Neuronal stem cell (in vitro differentiated cells): ENCODE data around the gene F8.

ENCODE experiments used
- DNase-seq: peaks from one replicate; pipeline ENCODE4 v3.0.0-alpha.2; 2013; ENCODE audit warnings: low spot score
- H2AFZ ChIP-seq: one replicate; pipeline ENCODE4 v1.6.1; 2013; ENCODE audit warnings: mild to moderate bottlenecking, low read length, inconsistent platforms
- H2AK5ac ChIP-seq: 2 replicates; pipeline ENCODE4 v1.6.1; 2013; ENCODE audit warnings: low read depth, mild to moderate bottlenecking, inconsistent platforms, low read length, moderate library complexity, mixed read lengths
- H2BK120ac ChIP-seq: 2 replicates; pipeline ENCODE4 v1.6.1; 2013; ENCODE audit warnings: low read depth, mild to moderate bottlenecking, inconsistent platforms, low read length, moderate library complexity, mixed read lengths
- H2BK12ac ChIP-seq: one replicate; pipeline ENCODE4 v1.6.1; 2013; ENCODE audit warnings: low read length, inconsistent platforms
- H2BK15ac ChIP-seq: 2 replicates; pipeline ENCODE4 v1.6.1; 2013; ENCODE audit warnings: mild to moderate bottlenecking, low read length, inconsistent platforms, mixed read lengths
- H2BK5ac ChIP-seq: one replicate; pipeline ENCODE4 v1.6.1; 2013; ENCODE audit warnings: inconsistent platforms, mild to moderate bottlenecking, low read length, moderate library complexity
- H3K14ac ChIP-seq: one replicate; pipeline ENCODE4 v1.6.1; 2013; ENCODE audit warnings: low read length, inconsistent platforms
- H3K18ac ChIP-seq: 2 replicates; pipeline ENCODE4 v1.6.1; 2013; ENCODE audit warnings: low read length, inconsistent platforms
- H3K23ac ChIP-seq: 2 replicates; pipeline ENCODE4 v1.6.1; 2013; ENCODE audit warnings: low read depth, mild to moderate bottlenecking, mixed read lengths, low read length, inconsistent platforms; ENCODE audit not compliant: poor library complexity
- H3K27ac ChIP-seq: replicated peaks from 3 replicates; pipeline ENCODE4 v1.5.1; 2013; ENCODE audit warnings: low read length, inconsistent platforms
- H3K27me3 ChIP-seq, 3 experiments: 2 replicates each; pipeline ENCODE4 v1.6.1; 2013; ENCODE audit warnings: low read length in 3 of 3, mild to moderate bottlenecking in 2 of 3, inconsistent platforms in 1 of 3, low read depth in 1 of 3, mixed read lengths in 1 of 3, moderate library complexity in 1 of 3; ENCODE audit not compliant: control insufficient read depth in 3 of 3, insufficient read depth in 3 of 3
- H3K36me3 ChIP-seq, 2 donors: replicated peaks in 1 of 2; 2 replicates each; pipeline ENCODE4 v1.6.1; 2013; ENCODE audit warnings: low read length in 2 of 2; ENCODE audit not compliant: control insufficient read depth in 2 of 2, insufficient read depth in 2 of 2
- H3K4ac ChIP-seq: 2 replicates; pipeline ENCODE4 v1.6.1; 2013; ENCODE audit warnings: inconsistent platforms, mild to moderate bottlenecking, low read length, moderate library complexity
- H3K4me1 ChIP-seq, 2 donors: 1 replicate in 1 of 2; 2 replicates in 1 of 2; pipeline ENCODE4 v1.6.1; 2013; ENCODE audit warnings: low read length in 2 of 2, low read depth in 1 of 2; ENCODE audit not compliant: control insufficient read depth in 2 of 2, insufficient read depth in 1 of 2
- H3K4me2 ChIP-seq: one replicate; pipeline ENCODE4 v1.6.1; 2013; ENCODE audit warnings: mild to moderate bottlenecking, low read length, inconsistent platforms; ENCODE audit not compliant: insufficient read depth, poor library complexity, severe bottlenecking
- H3K4me3 ChIP-seq, 2 donors: 2 replicates each; pipeline ENCODE4 v1.5.1; 2013; ENCODE audit warnings: low read length in 2 of 2, mild to moderate bottlenecking in 2 of 2, inconsistent platforms in 1 of 2, moderate library complexity in 1 of 2
- H3K79me1 ChIP-seq: one replicate; pipeline ENCODE4 v1.6.1; 2013; ENCODE audit warnings: low read depth, mild to moderate bottlenecking, inconsistent platforms, low read length, moderate library complexity
- H3K9ac ChIP-seq: one replicate; pipeline ENCODE4 v1.6.1; 2013; ENCODE audit warnings: mild to moderate bottlenecking, low read depth, low read length, inconsistent platforms; ENCODE audit not compliant: poor library complexity
- H3K9me3 ChIP-seq, 2 donors: replicated peaks in 1 of 2; 2 replicates each; pipeline versions ENCODE3 to v1.6.1; 2013; ENCODE audit warnings: low read length in 2 of 2, mild to moderate bottlenecking in 2 of 2, inconsistent platforms in 1 of 2, low read depth in 1 of 2, mixed read lengths in 1 of 2, moderate library complexity in 1 of 2; ENCODE audit not compliant: control insufficient read depth in 2 of 2, insufficient read depth in 1 of 2
- H4K8ac ChIP-seq: one replicate; pipeline ENCODE4 v1.6.1; 2013; ENCODE audit warnings: low read depth, mild to moderate bottlenecking, inconsistent platforms, low read length, moderate library complexity
- H4K91ac ChIP-seq: one replicate; pipeline ENCODE4 v1.6.1; 2013; ENCODE audit warnings: low read length, low read depth, mild to moderate bottlenecking, inconsistent platforms; ENCODE audit not compliant: poor library complexity
- WGBS, 2 donors: extraction: QIAGEN DNeasy Blood & Tissue Kit; methylation state at CpG; one replicate each; pipeline ENCODE4 v1.1.7; 2013; ENCODE audit warnings: missing lambda C conversion rate in 2 of 2, mixed read lengths in 1 of 2; ENCODE audit not compliant: insufficient read length in 2 of 2, insufficient replicate concordance in 1 of 2; ENCODE audit errors: extremely low coverage in 2 of 2; 5-methylcytosine and 5-hydroxymethylcytosine counted together

F8 gene

DNA sequence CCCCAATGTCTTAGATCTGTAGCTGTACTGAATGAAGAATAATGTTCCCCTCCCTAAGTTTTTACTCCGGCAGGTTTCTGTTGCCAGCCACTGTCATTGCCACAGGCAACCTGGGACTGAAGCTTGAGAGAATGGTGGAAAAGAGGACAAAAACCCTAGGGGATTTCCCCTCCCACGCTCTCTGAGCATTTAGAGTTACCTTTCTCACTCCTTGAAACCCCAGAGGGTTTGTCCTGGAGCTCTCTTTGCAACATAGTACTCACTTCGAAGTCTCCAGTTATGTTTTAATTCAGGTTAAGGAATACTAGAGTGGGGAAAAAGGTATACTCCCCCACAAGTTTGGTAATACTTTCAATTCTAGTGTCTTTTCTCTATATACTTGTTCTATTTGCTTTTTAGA lies 31.5 kb downstream of the F8 start:
- H2BK120ac ChIP-seq = no peak overlapping the region
- H2BK15ac ChIP-seq = no peak overlapping the region
- H3K27me3 ChIP-seq = no peaks in the 10 kb centered on the region
- no peak overlapping the region for H2BK12ac ChIP-seq
- no peak overlapping the region for H4K91ac ChIP-seq
- H3K14ac ChIP-seq = no peak overlapping the region
- WGBS, 2 donors = no CpG with 5 or more reads among the region's 3 CpGs
- no peak overlapping the region for H3K9ac ChIP-seq
- H3K4me3 ChIP-seq = no peak overlapping the region
- H3K23ac ChIP-seq = no peak overlapping the region
- no peaks in the 10 kb centered on the region for H3K36me3 ChIP-seq
- no peak overlapping the region for H2AFZ ChIP-seq
- no peak overlapping the region for H3K18ac ChIP-seq
- H3K27ac ChIP-seq = no peak overlapping the region
- no peaks in the 10 kb centered on the region for H3K9me3 ChIP-seq
- H4K8ac ChIP-seq = no peak overlapping the region
- H3K4me1 ChIP-seq = no peaks in the 10 kb centered on the region
- no peaks in the 10 kb centered on the region for H3K79me1 ChIP-seq
- no peak overlapping the region for H3K4ac ChIP-seq
- no peak overlapping the region for H3K4me2 ChIP-seq
- no peak overlapping the region for H2AK5ac ChIP-seq
- no peak overlapping the region for H2BK5ac ChIP-seq
- no peak for DNase-seq

DNA sequence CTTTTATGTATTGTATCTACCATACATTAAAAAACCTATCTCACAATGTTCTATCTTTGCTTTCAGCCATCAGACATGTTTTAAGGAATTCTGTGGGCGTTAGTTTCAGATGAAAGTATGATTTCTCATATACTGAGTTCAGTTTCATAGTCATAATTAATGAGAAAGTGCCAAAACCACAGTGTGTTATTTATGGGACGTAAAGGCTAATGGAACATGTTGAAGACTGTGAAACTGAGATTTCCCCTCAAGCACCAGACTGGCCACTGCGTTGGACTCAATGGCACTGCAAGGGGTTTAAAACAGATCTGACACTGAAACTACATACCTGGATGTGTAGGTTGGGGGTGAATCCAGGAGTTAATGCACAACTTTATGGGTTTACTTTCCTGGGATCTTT lies 32.0 kb downstream of the F8 start:
- no peak overlapping the region for H2BK15ac ChIP-seq
- H3K27me3 ChIP-seq = no peaks in the 10 kb centered on the region
- no CpG with 5 or more reads among the region's 3 CpGs for WGBS, 2 donors
- H3K9ac ChIP-seq = no peak overlapping the region
- no peak overlapping the region for H2AK5ac ChIP-seq
- H3K9me3 ChIP-seq = no peaks in the 10 kb centered on the region
- H3K27ac ChIP-seq = no peak overlapping the region
- H3K14ac ChIP-seq = no peak overlapping the region
- H3K4me1 ChIP-seq = no peaks in the 10 kb centered on the region
- H3K4ac ChIP-seq = no peak overlapping the region
- H4K91ac ChIP-seq = no peak overlapping the region
- H3K36me3 ChIP-seq = no peaks in the 10 kb centered on the region
- no peak overlapping the region for H3K4me3 ChIP-seq
- no peak overlapping the region for H3K23ac ChIP-seq
- no peak for DNase-seq
- no peak overlapping the region for H2AFZ ChIP-seq
- H4K8ac ChIP-seq = no peak overlapping the region
- no peaks in the 10 kb centered on the region for H3K79me1 ChIP-seq
- no peak overlapping the region for H2BK12ac ChIP-seq
- H2BK120ac ChIP-seq = no peak overlapping the region
- no peak overlapping the region for H3K4me2 ChIP-seq
- no peak overlapping the region for H3K18ac ChIP-seq
- no peak overlapping the region for H2BK5ac ChIP-seq

DNA sequence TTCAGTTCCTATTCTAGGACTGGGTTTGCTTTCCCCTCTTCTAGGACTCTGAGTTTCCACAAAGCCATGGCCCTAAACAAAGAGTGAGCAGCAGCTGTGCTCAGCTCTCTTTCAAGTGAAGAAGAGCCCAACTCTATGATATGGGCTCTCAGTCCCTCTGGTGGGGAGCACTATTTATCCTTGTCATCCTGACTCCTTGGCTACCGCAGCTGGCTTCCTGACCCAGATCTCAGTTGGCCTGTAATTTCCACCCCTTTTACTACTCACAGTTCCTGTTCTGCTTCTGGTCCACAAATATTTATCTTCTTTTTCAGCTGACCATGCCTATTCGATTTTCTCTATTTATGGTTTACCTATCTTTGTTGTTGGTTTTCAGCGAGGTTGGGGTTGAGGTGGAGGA lies 33.8 kb downstream of the F8 start:
- H2BK12ac ChIP-seq = no peak overlapping the region
- no peak overlapping the region for H2AFZ ChIP-seq
- WGBS, 2 donors = no CpG with 5 or more reads among the region's 3 CpGs
- H3K79me1 ChIP-seq = no peaks in the 10 kb centered on the region
- no peak overlapping the region for H3K4ac ChIP-seq
- no peak overlapping the region for H2AK5ac ChIP-seq
- no peak overlapping the region for H3K4me2 ChIP-seq
- no peak overlapping the region for H4K91ac ChIP-seq
- H3K18ac ChIP-seq = no peak overlapping the region
- no peak overlapping the region for H2BK15ac ChIP-seq
- no peak overlapping the region for H3K4me3 ChIP-seq
- H3K9me3 ChIP-seq = no peaks in the 10 kb centered on the region
- no peak overlapping the region for H3K14ac ChIP-seq
- no peak overlapping the region for H3K23ac ChIP-seq
- DNase-seq = no peak
- no peak overlapping the region for H3K9ac ChIP-seq
- no peak overlapping the region for H2BK120ac ChIP-seq
- H3K27me3 ChIP-seq = no peaks in the 10 kb centered on the region
- H4K8ac ChIP-seq = no peak overlapping the region
- no peaks in the 10 kb centered on the region for H3K36me3 ChIP-seq
- H3K27ac ChIP-seq = no peak overlapping the region
- H2BK5ac ChIP-seq = no peak overlapping the region
- H3K4me1 ChIP-seq = no peaks in the 10 kb centered on the region

DNA sequence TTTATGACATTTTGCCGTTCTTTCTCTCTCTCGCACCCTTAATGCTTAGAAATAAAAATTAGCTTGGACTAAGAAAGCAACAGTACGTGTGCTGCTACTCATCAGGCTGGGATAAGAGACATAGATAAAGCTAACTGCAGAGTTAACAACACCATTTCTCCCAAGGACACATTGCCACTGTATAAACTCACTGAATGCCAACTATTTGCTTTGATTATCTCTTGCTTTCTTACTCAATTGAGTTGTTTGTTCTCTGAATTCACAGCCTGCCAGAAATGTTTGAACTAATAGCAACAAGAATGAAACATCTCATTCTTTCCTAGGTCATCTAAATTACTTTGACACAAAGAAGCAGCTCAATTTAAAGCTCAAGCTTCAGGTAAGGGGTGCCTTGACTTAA lies 34.6 kb downstream of the F8 start:
- H2BK12ac ChIP-seq = no peak overlapping the region

More for the DNA sequence above, 34.6 kb downstream of the F8 start:
- Histone ChIP-seq H3K4me3 (no peak overlapping the region), H3K18ac (no peak overlapping the region), H3K9me3 (no peaks in the 10 kb centered on the region), H3K27ac (no peak overlapping the region), H3K9ac (no peak overlapping the region), H4K91ac (no peak overlapping the region), H3K4me1 (no peaks in the 10 kb centered on the region), H3K27me3 (no peaks in the 10 kb centered on the region), H2BK5ac (no peak overlapping the region), H4K8ac (no peak overlapping the region), H3K23ac (no peak overlapping the region), H3K4me2 (no peak overlapping the region), H2AK5ac (no peak overlapping the region), H2AFZ (no peak overlapping the region), H2BK15ac (no peak overlapping the region), H3K79me1 (no peaks in the 10 kb centered on the region), H2BK120ac (no peak overlapping the region), H3K14ac (no peak overlapping the region), H3K36me3 (no peaks in the 10 kb centered on the region), H3K4ac (no peak overlapping the region)
- WGBS, 2 donors = no CpG with 5 or more reads among the region's 3 CpGs
- no peak for DNase-seq
